HG03066 (cell line): ENCODE data around the gene EGFR.
"Not testable (repeated sequence)": the region's sequence is repeated elsewhere in the genome, so short reads cannot be mapped to it uniquely, and the experiment has no call there.

ENCODE experiments used
- ATAC-seq: cut with Tn5 transposase; IDR thresholded peaks from one replicate; pipeline ENCODE4 v1.9.1; 2021; ENCODE audit warnings: low read depth; ENCODE audit not compliant: unreplicated experiment

EGFR gene

DNA sequence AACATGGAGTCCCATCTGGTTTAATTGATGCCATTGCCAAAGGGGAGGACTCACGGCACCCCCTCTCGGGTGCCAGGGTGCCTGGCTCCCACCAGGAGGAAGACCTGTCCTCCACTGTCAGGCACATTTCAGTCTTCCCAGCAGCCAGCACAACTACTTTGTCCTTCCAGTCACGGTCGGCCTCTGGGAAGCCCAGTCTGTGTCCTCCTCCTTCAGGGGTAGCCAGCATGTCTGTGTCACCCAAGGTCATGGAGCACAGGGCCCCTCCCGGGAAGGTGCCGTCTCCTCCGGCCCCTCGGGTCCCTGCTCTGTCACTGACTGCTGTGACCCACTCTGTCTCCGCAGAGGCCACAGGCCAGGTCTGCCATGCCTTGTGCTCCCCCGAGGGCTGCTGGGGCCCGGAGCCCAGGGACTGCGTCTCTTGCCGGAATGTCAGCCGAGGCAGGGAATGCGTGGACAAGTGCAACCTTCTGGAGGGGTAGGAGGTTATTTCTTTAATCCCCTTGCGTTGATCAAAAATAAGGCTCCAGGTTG, 142.4 kb downstream of the EGFR start:
- no peak for ATAC-seq

GRCh38 chr7:55162476-55162875, 143.7 kb downstream of the EGFR start:
- no peak for ATAC-seq

DNA sequence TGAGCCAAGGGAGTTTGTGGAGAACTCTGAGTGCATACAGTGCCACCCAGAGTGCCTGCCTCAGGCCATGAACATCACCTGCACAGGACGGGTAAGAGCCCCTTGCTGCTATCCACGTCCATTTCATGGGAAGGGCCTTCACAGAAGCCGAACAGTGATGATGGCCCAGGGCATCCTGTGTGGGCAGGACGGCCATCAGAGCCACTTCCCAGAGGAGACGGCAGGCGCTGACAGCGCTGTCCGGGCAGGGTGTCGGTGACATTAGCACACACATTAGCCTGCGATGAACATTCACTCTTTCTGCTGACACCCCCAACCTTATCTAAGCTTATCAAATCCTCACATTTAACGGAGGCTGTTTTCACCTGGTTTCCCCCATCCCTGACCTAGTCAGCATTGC, 144.9 kb downstream of the EGFR start:
- no peak for ATAC-seq

DNA sequence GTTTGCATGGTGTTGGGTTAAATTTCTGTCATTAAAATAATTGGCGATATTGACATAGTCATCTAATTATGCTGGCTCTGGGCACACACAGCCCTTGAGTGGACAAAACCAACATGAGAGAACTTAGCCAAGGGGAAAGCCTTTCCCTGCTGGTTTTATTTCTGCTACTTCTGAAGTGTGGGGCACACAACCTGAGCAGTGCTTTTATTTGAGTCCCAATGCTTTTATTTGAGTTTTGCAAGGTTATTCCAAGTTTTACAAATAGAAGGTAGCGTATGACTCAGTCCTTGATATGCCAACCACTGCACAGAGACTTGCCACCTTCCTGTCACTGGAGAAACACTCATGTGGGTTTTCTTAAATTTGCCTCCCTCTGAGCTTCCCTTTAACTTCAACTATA, 145.7 kb downstream of the EGFR start:
- ATAC-seq, result no peak

DNA sequence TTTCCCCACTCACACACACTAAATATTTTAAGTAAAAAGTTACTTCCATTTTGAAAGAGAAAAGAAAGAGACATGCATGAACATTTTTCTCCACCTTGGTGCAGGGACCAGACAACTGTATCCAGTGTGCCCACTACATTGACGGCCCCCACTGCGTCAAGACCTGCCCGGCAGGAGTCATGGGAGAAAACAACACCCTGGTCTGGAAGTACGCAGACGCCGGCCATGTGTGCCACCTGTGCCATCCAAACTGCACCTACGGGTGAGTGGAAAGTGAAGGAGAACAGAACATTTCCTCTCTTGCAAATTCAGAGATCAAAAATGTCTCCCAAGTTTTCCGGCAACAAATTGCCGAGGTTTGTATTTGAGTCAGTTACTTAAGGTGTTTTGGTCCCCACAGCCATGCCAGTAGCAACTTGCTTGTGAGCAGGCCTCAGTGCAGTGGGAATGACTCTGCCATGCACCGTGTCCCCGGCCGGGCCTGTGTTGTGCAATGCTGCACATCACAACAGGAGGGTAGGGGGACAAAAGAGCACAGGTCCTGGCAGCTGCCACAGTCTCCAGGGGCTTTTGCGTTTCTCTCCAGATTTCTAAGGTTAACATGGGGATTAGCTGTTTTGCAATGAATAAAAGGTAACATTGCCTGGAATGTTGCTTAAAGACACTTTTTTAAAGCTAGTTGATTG, 146.5 kb downstream of the EGFR start:
- ATAC-seq, result no peak

- not testable (repeated sequence) for ATAC-seq
These were observed 148.5 kb downstream of the EGFR start for GRCh38 chr7:55167296-55167695.

DNA sequence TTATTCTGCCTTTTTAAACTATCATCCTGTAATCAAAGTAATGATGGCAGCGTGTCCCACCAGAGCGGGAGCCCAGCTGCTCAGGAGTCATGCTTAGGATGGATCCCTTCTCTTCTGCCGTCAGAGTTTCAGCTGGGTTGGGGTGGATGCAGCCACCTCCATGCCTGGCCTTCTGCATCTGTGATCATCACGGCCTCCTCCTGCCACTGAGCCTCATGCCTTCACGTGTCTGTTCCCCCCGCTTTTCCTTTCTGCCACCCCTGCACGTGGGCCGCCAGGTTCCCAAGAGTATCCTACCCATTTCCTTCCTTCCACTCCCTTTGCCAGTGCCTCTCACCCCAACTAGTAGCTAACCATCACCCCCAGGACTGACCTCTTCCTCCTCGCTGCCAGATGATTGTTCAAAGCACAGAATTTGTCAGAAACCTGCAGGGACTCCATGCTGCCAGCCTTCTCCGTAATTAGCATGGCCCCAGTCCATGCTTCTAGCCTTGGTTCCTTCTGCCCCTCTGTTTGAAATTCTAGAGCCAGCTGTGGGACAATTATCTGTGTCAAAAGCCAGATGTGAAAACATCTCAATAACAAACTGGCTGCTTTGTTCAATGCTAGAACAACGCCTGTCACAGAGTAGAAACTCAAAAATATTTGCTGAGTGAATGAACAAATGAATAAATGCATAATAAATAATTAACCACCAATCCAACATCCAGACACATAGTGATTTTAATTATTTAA, 151.7 kb downstream of the EGFR start:
- ATAC-seq, result no peak

DNA sequence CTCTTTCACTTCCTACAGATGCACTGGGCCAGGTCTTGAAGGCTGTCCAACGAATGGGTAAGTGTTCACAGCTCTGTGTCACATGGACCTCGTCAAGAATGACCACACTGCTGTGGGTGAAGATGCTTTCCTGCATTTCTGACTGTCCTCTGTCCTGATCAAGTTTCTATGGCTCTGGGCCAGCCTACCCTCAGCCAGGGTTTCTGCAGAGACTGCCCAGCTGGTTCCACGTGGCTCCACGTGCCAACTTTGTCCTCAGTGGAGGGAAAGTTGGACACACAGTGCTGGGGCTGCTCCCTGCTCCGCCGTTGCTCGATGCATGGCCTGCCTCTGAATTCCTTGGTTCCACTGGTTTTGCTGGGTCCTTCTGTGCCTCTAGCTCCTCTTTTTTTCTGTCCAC, 152.3 kb downstream of the EGFR start:
- no peak for ATAC-seq

DNA sequence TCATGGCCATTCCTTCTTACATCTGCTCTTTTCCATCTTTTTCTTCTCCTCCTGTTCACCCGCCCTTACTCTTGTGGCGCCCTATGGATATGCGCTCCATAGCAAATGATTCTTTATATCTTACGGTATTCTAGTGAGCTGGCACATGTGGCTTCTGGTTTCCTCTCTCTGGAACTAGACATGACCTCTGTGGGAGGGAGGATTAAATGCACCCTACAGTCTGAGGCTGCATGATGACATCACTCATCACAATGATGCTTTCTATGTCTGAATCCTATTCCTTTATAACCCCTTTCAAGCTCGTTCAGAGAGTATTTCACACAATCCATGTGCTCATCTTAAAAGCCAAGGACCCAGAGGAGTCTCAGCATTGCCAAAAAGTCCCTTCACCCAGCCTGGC, 153.3 kb downstream of the EGFR start:
- ATAC-seq, result no peak

DNA sequence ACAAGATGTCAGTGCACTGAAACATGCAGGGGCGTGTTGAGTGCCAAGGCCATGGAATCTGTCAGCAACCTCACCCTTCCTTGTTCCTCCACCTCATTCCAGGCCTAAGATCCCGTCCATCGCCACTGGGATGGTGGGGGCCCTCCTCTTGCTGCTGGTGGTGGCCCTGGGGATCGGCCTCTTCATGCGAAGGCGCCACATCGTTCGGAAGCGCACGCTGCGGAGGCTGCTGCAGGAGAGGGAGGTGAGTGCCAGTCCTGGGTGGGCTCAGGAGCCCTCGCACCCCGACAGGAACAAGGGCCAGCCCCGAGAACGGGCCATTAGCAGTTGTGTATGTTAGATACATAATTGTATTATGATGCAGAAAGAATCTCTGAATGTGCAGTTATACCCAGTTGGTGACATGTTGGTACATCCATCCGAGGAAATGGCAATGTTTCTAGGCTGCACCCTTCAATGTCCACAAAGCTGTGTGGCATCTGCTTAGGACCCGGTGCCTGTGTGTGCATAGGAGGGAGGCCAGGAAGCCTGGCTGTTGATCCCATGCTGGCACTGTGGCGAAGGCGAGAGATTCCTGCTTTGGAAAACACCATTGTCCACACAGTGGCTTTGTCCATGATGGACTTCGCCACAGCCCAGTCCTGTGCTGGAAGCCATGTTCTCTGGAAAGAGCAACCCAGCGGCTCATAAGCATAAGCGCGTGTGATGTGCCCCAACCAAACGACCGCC, 154.2 kb downstream of the EGFR start:
- ATAC-seq, result no peak

- no peak for ATAC-seq
These were observed 154.9 kb downstream of the EGFR start for GRCh38 chr7:55173671-55174070.

DNA sequence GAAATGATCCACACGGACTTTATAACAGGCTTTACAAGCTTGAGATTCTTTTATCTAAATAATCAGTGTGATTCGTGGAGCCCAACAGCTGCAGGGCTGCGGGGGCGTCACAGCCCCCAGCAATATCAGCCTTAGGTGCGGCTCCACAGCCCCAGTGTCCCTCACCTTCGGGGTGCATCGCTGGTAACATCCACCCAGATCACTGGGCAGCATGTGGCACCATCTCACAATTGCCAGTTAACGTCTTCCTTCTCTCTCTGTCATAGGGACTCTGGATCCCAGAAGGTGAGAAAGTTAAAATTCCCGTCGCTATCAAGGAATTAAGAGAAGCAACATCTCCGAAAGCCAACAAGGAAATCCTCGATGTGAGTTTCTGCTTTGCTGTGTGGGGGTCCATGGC, 155.6 kb downstream of the EGFR start:
- ATAC-seq, result no peak

GRCh38 chr7:55174856-55175255, 156.0 kb downstream of the EGFR start:
- no peak for ATAC-seq

- no peak for ATAC-seq
These were observed 158.3 kb downstream of the EGFR start for GRCh38 chr7:55177068-55177530.

DNA sequence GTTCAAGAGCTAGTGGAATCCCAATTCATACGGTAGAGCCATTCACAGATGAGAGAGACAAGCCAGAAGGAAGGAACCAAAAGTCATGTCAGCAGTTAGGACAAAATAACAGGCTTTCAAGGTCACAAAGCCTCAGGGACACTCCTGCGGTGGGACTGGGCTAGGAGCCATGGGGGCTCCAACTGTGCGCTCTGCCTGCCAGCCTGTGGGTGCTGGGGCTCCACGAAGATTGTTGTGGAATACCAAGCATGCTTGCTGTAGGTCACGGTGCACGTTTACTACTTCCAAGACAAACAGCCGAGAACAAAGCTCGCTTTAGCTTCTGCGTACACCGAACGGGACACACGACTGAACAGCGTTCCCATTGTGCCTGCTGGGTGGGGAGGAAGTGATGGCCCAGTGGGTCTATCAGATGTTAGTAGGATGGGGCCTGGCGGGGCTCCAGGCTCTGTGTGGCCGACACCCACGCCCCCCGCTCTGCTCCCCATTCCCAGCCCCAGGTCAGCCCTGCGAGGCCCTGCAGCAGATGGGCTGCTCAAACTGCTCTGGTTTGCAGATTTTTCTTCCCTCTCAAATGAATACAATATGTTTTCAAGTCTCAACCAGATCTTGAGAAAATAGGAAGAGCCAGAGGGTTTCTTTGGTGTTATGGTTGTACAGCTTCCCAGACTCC, 158.9 kb downstream of the EGFR start:
- no peak for ATAC-seq

DNA sequence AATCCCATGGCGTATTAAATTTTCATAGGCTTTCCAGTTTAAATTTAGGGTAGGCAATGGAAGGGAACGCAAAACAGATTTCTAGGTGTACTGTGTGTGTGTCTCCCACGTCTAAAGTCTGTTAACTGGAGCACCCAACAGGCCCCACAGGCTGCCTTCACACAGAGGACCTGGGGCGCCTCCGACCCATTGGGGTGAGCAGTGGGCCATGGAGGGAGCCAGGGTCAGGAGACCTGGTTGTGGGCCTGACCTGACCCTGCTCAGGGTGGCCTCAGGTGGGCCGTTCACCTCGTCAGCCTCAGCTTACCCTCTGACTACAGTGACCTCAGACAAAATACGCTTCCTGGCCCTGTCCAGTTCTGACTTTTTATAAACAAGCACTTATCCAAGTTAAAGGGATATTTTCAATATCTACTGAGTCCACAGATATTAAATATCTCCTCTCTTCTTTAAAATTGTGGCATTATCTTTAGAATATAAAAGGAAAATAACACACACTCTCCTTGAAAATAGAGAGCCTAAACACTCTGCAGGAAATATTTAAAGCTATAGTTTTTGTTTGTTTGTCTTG, 159.6 kb downstream of the EGFR start:
- no peak for ATAC-seq

DNA sequence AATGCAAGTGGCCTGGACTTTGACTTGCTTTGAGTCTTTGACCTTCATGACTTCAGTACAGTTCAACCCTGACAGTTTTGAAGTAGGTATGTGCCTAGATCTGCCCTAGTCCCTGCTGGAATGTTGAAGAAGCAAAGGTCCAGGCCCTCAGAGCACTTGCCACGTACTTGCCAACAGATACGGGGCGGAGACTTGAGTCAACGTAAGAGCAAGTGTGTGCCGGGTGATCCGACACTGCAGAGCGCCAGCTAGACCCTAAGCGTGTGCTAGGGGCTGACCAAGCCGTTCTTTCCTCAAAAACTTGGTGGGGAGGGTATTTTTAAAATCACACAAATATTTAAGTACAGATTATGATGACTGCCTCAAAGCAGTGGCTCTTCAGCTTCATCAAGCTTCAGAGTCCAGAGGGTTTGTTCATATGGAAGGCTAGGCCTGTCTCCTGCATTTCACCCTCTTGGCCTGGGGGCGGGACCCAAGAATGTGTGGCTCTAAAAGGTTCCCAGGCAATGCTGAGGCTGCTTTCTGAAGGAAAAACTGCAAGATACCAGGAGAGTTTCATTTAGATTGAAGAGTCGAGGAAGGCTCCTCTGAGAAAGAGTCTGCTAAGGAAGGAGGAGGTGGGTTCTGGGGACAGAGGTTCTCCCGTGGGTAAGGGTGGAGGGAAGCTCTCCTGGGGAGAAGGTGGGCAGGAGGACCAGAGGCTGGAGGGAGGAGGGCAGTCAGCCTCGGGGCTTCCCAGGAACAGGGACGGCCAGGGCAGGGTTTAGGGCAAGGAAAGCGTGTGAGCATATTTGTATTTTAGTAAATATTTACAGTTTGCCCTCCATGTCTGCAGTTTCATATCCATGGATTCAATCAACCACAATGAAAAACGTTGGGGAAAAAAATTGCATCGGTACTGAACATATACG, 160.3 kb downstream of the EGFR start:
- no peak for ATAC-seq

DNA sequence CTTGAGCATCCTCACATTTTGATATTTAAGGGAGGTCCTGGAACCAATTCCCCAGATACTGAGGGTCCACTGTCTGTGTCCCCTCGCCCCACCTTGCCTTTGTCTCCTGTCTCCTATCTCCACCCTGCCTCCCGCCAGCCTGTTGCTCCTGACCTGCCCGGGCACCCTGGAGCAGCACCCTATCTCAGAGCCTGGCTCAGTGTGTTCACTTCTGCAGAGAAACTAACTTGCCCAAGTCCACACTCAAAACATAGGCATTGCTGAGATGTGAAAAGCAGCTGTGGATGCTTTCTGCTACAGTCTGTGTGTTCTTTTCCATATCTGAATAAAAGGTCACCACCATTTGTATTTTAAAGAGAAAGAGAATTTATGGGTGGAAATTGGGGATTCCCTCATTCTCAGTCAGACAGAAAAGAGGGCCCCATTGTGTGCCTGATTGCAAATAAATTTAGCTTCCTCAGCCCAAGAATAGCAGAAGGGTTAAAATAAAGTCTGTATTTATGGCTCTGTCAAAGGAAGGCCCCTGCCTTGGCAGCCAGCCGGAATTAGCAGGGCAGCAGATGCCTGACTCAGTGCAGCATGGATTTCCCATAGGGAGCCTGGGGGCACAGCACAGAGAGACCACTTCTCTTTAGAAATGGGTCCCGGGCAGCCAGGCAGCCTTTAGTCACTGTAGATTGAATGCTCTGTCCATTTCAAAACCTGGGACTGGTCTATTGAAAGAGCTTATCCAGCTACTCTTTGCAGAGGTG, 161.3 kb downstream of the EGFR start:
- no peak for ATAC-seq
